Esophagus squamous epithelium (tissue), 4 donors: ENCODE results near the gene FAM186B.

ENCODE experiments used
- POLR2A ChIP-seq, 4 donors: fragments of 450-650 bp; IDR thresholded peaks; one replicate each; pipeline ENCODE4 v1.6.1; 2017; ENCODE audit warnings: antibody characterized with exemption in 4 of 4, mild to moderate bottlenecking in 4 of 4, moderate library complexity in 3 of 4
- TF ChIP-seq, protein P1 (sequence below), 6 experiments: fragments of 450-650 bp in 4 of 6; fragments of 200-600 bp in 2 of 6; sonication (generic) in 2 of 6; IDR thresholded peaks; one replicate each; pipeline ENCODE4 v1.5.1; 2016 to 2019; ENCODE audit warnings: antibody characterized with exemption in 6 of 6, mild to moderate bottlenecking in 4 of 6, moderate library complexity in 4 of 6

DNA sequence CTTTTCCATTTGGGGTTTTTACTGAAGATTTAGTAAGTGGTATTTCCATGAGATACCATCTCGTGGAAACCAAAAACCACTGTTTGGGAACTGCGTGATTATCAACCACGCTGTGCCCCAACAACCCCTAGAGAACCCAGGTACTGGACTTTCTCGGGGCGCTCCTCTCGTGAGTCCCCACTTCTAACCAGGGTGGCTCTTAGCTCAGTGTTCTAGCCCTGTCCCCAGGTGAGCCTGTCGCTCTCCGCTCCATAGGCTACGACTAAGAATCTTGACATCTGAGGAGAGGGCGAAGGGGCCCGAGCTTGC is 38.2 kb downstream of the FAM186B start:
- TF ChIP-seq, protein P1, sequence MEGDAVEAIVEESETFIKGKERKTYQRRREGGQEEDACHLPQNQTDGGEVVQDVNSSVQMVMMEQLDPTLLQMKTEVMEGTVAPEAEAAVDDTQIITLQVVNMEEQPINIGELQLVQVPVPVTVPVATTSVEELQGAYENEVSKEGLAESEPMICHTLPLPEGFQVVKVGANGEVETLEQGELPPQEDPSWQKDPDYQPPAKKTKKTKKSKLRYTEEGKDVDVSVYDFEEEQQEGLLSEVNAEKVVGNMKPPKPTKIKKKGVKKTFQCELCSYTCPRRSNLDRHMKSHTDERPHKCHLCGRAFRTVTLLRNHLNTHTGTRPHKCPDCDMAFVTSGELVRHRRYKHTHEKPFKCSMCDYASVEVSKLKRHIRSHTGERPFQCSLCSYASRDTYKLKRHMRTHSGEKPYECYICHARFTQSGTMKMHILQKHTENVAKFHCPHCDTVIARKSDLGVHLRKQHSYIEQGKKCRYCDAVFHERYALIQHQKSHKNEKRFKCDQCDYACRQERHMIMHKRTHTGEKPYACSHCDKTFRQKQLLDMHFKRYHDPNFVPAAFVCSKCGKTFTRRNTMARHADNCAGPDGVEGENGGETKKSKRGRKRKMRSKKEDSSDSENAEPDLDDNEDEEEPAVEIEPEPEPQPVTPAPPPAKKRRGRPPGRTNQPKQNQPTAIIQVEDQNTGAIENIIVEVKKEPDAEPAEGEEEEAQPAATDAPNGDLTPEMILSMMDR (IDR thresholded peaks at IDR 0.05) = no peak
- no peak for TF ChIP-seq POLR2A (IDR thresholded peaks at IDR 0.05)
